Epithelial cell of esophagus (primary cell): Measurements from ENCODE around the gene ANTXRL.
"Not testable (repeated sequence)": the region's sequence is repeated elsewhere in the genome, so short reads cannot be mapped to it uniquely, and the experiment has no call there.

Source experiments
- DNase-seq: peaks from one replicate; pipeline ENCODE4 v3.0.0; 2010; ENCODE audit warnings: low read depth
- H3K4me3 ChIP-seq: 2 replicates; pipeline ENCODE4 v1.5.1; 2011; ENCODE audit warnings: mild to moderate bottlenecking, low read length, control low read depth
- TF ChIP-seq, protein P1 (sequence below): IDR thresholded peaks from 2 replicates; pipeline ENCODE4 v1.5.1; 2011; ENCODE audit warnings: low read depth, mild to moderate bottlenecking, low read length, control low read depth, inconsistent platforms; ENCODE audit not compliant: insufficient read depth; ENCODE audit errors: missing control alignments

Gene ANTXRL

DNA sequence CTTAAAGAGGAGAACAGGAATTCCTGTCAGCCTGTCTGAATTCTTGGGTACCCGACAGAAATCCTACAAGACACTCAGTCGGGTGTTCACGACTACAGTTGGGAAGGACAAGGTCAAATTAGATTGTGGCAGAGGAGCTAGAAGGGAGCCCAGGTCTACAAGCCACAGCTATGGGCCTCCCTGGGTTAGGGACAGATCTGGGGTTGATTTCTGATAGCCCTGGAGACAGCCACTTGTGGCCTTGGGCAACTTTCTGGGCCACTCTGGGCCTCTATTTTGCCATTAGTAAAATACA, 39.7 kb upstream of the ANTXRL start:
- no peak overlapping the region for H3K4me3 ChIP-seq
- TF ChIP-seq, protein P1, sequence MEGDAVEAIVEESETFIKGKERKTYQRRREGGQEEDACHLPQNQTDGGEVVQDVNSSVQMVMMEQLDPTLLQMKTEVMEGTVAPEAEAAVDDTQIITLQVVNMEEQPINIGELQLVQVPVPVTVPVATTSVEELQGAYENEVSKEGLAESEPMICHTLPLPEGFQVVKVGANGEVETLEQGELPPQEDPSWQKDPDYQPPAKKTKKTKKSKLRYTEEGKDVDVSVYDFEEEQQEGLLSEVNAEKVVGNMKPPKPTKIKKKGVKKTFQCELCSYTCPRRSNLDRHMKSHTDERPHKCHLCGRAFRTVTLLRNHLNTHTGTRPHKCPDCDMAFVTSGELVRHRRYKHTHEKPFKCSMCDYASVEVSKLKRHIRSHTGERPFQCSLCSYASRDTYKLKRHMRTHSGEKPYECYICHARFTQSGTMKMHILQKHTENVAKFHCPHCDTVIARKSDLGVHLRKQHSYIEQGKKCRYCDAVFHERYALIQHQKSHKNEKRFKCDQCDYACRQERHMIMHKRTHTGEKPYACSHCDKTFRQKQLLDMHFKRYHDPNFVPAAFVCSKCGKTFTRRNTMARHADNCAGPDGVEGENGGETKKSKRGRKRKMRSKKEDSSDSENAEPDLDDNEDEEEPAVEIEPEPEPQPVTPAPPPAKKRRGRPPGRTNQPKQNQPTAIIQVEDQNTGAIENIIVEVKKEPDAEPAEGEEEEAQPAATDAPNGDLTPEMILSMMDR, result no peak
- DNase-seq, result no peak

DNA sequence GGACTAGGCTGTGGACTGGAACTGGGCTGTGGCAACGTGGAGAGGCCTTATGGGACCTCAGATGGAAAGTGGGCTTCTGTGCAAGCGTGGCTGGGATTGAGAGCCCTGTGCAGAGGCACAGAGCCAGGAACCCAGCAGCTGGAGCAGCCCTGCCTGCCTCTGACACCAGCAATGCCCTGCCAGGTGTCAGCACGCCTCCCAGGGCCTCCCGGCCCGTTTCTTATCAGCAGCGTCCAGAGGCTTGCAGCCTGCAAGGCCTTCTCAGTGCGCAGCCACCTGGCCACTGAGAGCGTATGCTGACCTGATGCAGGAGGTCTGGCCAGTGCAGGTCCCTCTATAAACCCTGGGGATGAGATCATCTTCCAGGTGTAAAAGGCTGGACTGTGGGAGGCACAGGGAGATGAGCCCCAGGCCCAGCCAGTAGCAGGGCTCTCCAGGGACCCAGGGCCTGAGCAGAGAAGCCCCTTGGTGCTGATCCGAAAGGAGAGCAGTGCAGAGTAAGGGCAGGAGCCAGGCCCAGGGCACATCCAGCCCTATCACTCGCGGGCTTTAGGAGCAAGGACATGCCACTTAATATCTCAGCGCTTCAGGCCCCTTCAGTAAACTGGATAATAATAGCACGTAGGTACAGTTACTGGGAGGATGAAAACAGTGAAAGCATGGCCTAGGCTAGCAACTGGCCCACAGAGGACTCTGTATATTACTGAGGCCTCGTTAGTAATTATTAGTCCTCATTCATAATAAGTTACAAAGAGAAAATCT, 38.8 kb upstream of the ANTXRL start:
- DNase-seq, result no peak
- H3K4me3 ChIP-seq, result no peak overlapping the region
- TF ChIP-seq, protein P1, result no peak

DNA sequence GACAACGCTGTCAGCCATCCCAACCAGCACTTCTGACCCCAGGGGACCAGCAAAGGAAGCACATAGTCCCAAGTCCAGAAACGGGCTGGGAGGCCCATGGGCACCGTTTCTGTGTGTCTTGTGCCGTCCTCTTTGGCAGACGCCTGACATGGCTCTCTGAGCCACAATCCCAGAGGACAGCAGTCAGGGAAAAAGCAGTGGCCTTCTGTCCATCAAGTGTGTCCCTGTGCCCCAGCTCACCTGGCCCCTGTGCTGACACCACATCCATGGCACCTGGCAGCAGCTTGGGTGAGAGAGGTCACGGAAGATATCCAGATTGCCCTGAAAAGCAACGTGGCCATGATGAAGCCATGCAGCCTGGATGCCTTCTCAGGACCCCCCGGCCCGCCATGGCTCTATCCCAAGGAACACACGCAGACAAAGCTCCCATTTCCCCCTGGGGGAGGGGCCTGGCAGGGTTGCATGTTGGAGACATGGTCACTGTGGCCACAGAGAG, 38.1 kb upstream of the ANTXRL start:
- TF ChIP-seq, protein P1, result no peak

DNA sequence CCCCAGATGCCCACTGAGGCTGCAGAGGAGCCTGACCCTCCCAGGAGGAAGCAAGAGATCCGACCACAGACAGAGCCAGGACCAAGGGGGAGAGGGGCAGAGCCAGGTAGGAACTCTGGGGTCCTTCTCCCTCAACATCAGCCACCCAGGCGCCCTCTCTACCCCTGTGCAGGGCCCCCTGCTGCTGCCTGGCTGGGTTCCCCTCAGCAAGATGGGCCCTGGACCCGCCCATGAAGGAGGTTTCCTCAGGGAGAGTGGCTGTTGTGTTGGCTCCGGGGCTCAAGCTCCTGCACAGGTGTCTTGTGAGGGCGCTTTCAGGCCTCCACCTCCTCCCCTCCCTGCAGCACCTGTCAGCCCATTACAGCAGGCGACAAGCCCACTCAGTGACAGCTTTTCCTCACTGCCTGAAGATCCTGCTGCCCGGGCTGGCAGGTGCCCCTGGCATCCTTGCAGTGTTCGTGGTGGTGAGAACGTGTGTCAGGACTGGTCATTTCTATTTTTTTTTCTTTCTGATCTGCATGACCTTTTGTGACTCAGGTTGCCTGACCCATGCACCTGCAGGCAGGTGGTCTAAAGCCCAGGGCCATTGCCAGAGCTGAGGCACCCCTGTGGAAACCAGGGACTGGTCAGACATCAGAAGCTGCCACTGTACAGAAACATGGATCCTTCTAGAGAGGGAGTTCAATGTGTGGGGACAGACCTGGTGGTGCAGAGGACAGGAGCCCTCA, 37.0 kb upstream of the ANTXRL start:
- H3K4me3 ChIP-seq, DNase-seq: not testable (repeated sequence)

More for the DNA sequence above, 38.1 kb upstream of the ANTXRL start:
- no peak for DNase-seq
- H3K4me3 ChIP-seq, result no peak overlapping the region

DNA sequence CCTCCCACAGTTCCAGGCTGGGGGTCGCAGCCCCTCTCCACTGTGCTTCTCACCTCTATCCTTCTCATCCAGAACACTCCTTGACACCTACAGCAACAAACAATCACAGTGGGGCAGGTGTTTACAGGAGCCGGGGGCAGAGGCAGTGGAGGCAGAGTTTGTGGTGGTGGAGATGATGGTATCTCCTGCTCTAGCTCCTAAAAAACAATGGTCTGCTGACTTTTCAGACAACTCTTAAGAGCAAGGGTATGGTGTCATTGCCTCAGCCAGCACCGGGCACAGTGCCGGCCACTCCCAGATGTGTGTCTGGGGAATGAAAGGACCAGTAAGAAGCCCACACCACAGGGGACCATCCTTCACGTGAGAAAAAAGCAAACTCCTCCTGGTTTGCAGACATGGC, 36.3 kb upstream of the ANTXRL start:
- no peak for DNase-seq
- TF ChIP-seq, protein P1, result no peak
- H3K4me3 ChIP-seq, result no peak overlapping the region

DNA sequence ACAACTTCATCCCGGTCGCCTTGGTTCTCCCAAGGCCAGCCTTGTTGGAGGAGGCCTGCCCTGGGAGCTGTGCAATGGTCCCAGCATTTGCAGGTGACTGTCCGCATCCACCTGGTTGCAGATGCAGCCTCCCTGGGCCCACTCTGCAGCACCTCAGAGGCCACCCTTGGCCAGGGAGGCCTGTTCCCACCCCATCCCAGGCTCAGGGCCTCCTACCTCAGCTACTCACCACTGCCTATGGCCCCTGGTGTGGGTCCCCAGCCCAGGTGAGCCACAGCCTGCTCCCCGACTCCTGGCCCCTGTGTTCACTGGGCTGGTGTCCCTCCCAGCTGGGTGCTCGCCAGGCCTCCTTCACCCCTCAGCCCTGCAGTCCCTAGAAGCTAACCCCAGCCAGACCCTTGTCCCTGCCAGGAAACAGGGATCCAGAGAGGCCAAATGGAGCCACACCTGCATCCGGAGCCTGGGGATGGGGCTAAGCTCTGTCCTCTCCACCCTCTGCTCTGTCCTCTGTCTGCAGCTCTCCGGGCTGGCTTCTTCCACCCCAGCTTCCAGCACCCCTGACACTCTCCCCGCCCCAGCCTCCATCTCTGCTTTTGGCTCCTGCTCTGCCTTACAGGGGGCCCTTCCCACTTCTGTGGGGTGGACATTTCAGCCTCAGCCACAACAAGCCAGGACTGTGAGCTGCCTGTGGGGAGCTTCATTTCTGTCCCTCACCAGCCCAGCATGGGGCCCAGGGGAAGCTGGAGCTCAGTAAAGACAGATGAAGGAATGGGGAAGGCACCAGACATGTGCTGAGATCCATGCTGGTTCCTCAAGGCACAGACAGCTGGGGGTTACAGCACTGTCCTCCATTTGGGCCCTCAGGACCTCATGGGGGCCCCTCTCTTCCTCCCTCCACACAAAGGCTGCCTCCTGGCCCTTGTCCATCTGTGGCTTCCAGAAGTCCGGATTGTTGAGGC, 35.6 kb upstream of the ANTXRL start:
- no peak overlapping the region for H3K4me3 ChIP-seq
- TF ChIP-seq, protein P1, result no peak
- DNase-seq, result no peak
